ENCODE measurements around the gene SAMD3.
"Not testable (repeated sequence)": the region's sequence is repeated elsewhere in the genome, so short reads cannot be mapped to it uniquely, and the experiment has no call there.

GRCh38 chr6:130260614-130261241 lies 38.0 kb upstream of the SAMD3 start:
- TF ChIP-seq CTCF (IDR thresholded peaks at IDR 0.05); POLR2AphosphoS5 (IDR thresholded peaks at IDR 0.05; ENCODE audit: low read depth, low read length); SIN3A (IDR thresholded peaks at IDR 0.05; ENCODE audit: borderline replicate concordance, insufficient read depth, low read depth, low read length); REST (IDR thresholded peaks at IDR 0.05; ENCODE audit: insufficient read depth in 1 of 2, low read depth in 2 of 2, low read length in 1 of 2): not testable (repeated sequence)

All from Panc1 (cell line).